ENCODE data around the gene ZNF202.
"Not testable (repeated sequence)": the region's sequence is repeated elsewhere in the genome, so short reads cannot be mapped to it uniquely, and the experiment has no call there.

The ZNF202 gene

GRCh38 chr11:123740787-123741158 is 687 bp downstream of the ZNF202 start:
- no peak for DNase-seq (ENCODE audit: low spot score)

GRCh38 chr11:123738374-123738773 is 3.1 kb downstream of the ZNF202 start:
- no peak for DNase-seq (ENCODE audit: low spot score)

- no peak for DNase-seq (ENCODE audit: low spot score)
Measured at GRCh38 chr11:123736769-123737168, 4.7 kb downstream of the ZNF202 start.

- DNase-seq (ENCODE audit: low spot score), result no peak
Measured at GRCh38 chr11:123729602-123730001, 11.9 kb downstream of the ZNF202 start.

- no peak for DNase-seq (ENCODE audit: low spot score)
Measured at GRCh38 chr11:123725995-123726655, 15.3 kb downstream of the ZNF202 start.

- no peak for DNase-seq (ENCODE audit: low spot score)
Measured at GRCh38 chr11:123719452-123719851, 22.0 kb downstream of the ZNF202 start.

- DNase-seq (ENCODE audit: low spot score), result no peak
Measured at GRCh38 chr11:123718469-123718868, 23.0 kb downstream of the ZNF202 start.

- no peak for DNase-seq (ENCODE audit: low spot score)
Measured at GRCh38 chr11:123718063-123718462, 23.4 kb downstream of the ZNF202 start.

- DNase-seq (ENCODE audit: low spot score), result not testable (repeated sequence)
Measured at GRCh38 chr11:123712627-123713026, 28.8 kb downstream of the ZNF202 start.

- peak; percentile 53 for DNase-seq (ENCODE audit: low spot score)
Measured at GRCh38 chr11:123707606-123708205, 33.8 kb downstream of the ZNF202 start.

GRCh38 chr11:123707206-123707605 is 34.3 kb downstream of the ZNF202 start:
- DNase-seq (ENCODE audit: low spot score), result no peak

GRCh38 chr11:123704341-123704740 is 37.1 kb downstream of the ZNF202 start:
- DNase-seq (ENCODE audit: low spot score), result no peak

- DNase-seq (ENCODE audit: low spot score), result no peak
Measured at GRCh38 chr11:123702696-123703095, 38.8 kb downstream of the ZNF202 start.

GRCh38 chr11:123702139-123702538 is 39.3 kb downstream of the ZNF202 start:
- DNase-seq (ENCODE audit: low spot score), result no peak

- DNase-seq (ENCODE audit: low spot score), result no peak
Measured at GRCh38 chr11:123700772-123701171, 40.7 kb downstream of the ZNF202 start.

- DNase-seq (ENCODE audit: low spot score), result no peak
Measured at GRCh38 chr11:123698546-123699127, 42.8 kb downstream of the ZNF202 start.

- no peak for DNase-seq (ENCODE audit: low spot score)
Measured at GRCh38 chr11:123696183-123696582, 45.3 kb downstream of the ZNF202 start.

- no peak for DNase-seq (ENCODE audit: low spot score)
Measured at GRCh38 chr11:123695231-123695630, 46.2 kb downstream of the ZNF202 start.

GRCh38 chr11:123694551-123694950 is 46.9 kb downstream of the ZNF202 start:
- no peak for DNase-seq (ENCODE audit: low spot score)

GRCh38 chr11:123692961-123693360 is 48.5 kb downstream of the ZNF202 start:
- no peak for DNase-seq (ENCODE audit: low spot score)

- no peak for DNase-seq (ENCODE audit: low spot score)
Measured at GRCh38 chr11:123690485-123690884, 51.0 kb downstream of the ZNF202 start.

- DNase-seq (ENCODE audit: low spot score), result no peak
Measured at GRCh38 chr11:123684601-123685000, 56.9 kb downstream of the ZNF202 start.

- DNase-seq (ENCODE audit: low spot score), result no peak
Measured at GRCh38 chr11:123683428-123684170, 57.9 kb downstream of the ZNF202 start.

Measured in activated CD4-positive, alpha-beta T cell treated with anti-CD3 and anti-CD28 coated beads, Interleukin-2, Interleukin-4, amounts not matched to agents 100 ng/mL and 50 ng/mL, durations not matched to agents 16 hours and 8 hours (primary cell).